Femur (tissue), 1 donor: ENCODE results near the gene WRAP73.
"Not testable (repeated sequence)": the region's sequence is repeated elsewhere in the genome, so short reads cannot be mapped to it uniquely, and the experiment has no call there.

Experiments used
- DNase-seq: peaks from one replicate; pipeline ENCODE4 v3.0.0-alpha.2; 2017

The WRAP73 gene

DNA sequence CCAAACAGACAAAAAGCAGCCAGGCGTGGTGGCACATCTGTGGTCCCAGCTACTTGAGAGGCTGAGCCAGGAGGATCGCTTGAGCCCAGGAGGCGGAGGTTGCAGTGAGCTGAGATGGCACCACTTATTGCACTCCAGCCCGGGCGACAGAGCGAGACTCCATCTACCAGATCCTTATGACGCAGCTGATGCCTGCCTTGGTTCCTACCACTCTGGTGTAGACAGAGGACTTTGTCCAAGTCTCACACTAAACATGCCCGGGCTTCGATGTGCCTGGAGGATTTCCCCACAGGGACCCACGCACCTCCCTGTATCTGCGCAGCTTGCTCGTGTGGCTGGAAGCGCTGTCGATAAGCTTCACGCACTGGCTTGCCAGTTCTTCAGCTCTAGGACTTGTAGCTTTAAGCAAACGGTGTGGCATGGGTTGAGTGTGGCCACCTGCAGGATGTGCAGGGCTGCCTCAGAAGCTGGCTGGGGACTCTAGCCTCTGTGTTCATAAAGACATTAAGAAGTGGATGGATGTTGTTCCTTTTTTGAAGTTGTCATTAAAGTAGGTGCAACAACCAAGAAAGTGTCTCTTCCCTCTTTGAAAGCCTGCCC lies 20.2 kb downstream of the WRAP73 start:
- no peak for DNase-seq

DNA sequence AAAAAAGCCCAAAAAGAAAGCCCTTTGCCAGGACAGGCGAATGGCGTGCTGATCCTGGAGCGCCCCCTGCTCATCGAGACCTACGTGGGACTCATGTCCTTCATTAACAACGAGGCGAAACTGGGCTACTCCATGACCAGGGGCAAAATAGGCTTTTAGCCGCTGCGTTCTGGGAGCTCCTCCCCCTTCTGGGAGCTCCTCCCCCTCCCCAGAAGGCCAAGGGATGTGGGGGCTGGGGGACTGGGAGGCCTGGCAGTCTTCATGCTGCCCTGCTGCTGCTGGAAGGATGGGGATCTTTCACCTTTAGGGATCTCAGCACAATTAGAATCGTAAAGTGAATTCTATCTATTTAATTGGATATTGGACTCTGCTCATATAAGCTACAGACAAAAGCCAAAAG lies 21.5 kb downstream of the WRAP73 start:
- no peak for DNase-seq

DNA sequence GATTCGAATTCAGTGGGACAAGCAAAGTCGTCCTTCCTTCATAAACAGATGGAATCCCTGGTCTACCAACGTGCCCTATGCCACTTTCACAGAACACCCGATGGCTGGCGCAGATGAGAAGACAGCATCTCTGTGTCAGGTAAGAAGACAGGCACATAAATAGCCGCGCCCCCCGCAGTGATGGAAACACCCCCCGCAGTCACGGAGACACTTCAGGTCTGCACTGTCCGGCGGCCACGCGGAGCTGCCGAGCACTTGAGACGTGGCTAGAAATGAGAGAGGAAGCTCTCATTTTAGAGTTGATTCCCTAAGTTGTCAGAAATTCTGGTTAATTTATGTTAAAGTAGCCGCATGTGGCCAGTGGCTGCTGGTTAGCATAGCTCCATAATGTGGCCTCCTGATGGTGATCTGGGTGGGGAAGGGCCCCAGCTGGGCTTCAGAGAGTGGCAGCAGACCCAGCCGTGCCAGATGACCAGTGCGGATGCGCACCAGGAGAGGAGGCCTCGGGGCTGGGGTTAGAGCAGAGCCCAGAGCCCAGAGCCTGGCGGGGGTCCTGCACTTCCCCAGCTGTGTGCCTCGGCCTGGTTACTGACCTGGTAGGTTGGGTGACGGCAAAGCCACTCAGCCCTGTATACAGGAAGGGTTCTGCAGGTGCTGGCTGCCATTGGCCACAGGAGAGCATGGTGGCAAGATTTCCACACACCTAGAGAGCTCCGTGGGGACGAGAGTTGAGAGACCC lies 22.2 kb downstream of the WRAP73 start:
- DNase-seq: no peak

DNA sequence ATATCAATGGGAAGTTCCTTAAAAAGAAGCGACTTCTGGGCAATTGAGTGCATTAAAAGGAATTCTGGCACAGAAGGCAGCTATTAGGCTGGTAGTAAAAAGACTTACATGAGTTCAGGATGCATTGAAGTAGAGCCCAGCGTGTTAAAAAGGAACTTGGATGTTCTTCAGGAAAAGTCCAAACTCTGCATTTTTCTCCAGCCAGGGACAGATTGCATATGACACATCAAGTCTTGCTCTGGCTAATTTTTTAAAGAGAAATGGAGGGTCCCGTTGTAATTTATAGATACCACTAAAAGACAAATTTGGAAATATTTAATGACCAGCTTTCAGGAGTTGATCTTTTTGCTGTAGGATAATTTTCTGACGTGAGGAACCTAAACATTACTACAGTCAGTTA lies 23.9 kb downstream of the WRAP73 start:
- no peak for DNase-seq

DNA sequence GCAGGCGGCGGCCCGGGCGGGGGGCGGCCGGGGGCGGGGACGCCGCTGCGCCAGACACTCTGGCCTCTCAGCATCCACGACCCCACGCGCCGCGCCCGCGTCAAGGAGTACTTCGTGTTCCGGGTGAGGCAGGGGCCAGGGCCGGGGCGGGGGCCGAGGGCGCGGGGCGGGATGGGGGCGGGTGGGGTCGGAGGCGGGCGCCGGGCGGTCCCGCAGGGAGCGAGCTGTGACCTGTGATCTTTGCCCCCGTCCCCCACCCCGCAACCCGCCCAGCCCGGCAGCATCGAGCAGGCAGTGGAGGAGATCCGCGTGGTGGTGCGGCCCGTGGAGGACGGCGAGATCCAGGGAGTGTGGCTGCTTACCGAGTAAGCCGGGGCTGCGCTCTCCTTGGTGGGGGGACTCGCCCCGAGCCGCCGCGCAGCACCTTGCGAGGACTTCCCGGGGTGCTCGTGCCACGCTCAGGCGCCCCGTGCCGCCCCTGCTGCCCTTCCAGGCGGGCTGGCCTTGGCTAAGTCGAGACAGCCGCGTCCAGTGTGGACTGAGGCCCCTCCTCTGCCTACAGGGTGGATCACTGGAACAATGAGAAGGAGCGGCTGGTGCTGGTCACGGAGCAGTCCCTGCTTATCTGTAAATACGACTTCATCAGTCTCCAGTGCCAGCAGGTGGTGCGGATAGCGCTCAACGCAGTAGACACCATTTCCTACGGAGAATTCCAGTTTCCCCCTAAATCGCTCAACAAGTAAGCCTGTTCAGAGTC lies 24.6 kb downstream of the WRAP73 start:
- no peak for DNase-seq

DNA sequence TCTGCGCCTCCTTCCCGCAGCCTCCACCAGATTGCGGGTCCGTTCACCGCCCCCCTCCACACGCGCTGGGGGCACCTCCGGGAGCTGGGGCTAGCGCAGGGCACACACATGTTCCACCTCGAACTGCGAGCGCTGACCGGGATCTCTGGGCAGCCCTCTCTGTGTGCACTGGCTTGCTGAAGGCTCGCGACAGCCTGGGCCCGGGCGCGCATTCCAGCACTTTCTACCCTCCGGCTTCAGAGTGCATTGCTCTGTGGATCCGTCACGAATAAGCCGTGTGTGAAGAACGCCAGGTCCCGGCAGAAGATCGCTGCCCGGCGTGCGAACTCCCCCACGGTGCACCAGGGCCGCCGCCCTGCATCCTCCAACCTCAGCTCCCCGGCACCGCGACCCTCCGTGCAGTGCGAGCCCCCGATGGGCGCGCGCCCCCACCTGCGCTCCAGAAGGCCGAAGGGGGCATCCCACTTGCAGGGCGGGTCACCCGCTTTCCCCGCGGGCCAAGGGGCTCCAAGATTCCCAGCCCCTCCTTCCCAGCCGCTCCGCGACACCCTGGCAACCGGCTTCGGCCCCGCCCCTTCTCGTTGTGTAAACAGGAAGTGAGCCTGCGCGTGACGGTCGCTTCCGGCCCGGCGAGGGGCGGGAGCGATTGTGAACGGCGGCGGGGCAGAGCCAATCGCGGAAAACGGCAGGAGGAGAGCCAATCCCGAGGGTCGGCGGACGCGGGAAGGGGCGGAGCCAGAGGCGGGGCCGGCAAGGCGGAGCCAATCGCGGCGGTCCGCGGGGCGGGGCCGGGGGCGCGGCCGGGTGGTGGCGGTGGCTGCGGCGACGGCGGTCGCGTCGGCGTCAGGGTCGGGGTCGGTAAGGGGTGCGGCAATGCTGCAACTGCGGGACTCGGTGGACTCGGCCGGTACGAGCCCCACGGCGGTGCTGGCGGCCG lies 25.4 kb downstream of the WRAP73 start, which contains the start of gene TPRG1L:
TSS of gene TPRG1L (plus strand) at position 816 of the 937 bp plus-strand sequence. CDS start at position 874, 58 bp downstream.
- DNase-seq: peak; percentile 99

DNA sequence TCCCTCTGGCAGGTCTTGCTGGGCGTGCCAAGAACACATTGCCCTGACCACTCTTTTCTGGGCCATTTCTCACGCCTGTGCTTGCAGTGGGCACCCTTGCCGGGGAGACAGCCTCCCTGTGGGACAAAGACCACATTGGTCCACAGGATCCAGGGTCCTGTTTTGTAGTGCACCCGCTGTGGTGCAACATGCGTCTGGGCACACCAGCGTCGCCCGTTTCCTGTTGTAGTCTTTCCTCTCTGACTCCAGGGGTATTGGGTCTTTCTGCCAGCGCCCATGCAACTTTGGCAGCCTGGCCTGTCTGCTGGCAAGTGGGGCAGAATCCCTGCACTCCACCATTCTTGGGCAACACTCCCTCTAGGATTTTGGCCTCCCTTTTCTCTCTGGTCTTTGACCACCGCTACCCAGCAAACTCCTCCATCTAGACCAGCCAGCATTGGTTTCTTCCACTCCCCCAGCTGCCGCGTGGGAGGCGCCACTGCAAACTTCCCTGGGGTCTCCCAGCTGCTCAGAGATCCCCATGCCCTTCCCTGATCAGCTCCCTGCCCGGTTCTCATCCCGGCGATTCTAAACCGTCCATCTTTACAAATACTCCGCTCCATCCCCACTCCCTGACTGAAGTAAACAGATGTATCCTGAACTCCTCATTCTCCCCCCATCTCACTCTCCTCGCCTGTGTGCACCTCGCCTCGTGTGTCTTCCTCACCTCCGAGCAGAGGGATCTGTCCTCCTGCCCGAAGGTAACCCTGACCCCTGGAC lies 26.3 kb downstream of the WRAP73 start:
- no peak for DNase-seq

DNA sequence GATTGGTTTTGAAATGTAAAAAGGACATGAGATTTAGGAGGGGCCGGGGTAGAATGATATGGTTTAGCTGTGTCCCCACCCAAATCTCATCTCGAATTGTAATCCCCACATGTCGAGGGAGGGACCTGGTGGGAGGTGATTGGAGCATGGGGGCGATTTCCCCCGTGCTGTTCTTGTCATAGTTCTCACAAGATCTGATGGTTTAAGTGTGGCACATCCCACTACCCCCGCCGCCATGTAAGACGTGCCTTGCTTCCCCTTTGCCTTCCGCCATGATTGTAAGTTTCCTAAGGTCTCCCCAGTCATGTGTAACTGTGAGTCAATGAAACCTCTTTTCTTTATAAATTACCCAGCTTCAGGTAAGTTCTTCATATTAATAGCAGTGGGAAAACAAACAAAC lies 27.8 kb downstream of the WRAP73 start:
- not testable (repeated sequence) for DNase-seq

DNA sequence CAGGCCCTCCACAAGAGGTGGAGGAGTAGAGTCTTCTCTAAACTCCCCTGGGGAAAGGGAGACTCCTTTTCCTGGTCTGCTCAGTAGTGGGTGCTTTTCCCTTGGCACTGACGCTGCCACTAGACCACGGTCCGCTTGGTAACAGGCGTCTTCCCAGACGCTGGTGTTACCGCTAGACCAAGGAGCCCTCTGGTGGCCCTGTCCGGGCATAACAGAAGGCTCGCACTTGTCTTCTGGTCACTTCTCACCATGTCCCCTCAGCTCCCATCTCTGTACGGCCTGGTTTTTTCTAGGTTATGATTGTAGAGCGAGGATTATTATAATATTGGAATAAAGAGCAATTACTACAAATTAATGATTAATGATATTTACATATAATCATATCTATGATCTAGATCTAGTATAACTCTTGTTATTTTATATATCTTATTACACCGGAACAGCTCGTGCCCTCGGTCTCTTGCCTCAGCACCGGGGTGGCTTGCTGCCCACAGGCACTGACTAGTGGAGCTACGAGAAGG lies 28.7 kb downstream of the WRAP73 start:
- not testable (repeated sequence) for DNase-seq

DNA sequence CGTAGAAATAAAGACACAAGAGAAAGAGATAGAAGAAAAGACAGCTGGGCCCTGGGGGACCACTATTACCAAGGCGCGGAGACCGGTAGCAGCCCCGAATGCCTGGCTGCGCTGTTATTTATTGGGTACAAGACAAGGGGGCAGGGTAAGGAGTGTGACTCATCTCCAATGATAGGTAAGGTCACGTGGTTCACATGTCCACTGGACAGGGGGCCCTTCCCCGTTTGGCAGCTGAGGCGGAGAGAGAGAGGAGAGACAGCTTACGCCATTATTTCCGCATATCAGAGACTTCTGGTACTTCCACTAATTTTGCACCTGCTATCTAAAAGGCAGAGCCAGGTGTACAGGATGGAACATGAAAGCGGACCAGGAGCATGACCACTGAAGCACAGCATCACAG lies 29.2 kb downstream of the WRAP73 start:
- DNase-seq: no peak

DNA sequence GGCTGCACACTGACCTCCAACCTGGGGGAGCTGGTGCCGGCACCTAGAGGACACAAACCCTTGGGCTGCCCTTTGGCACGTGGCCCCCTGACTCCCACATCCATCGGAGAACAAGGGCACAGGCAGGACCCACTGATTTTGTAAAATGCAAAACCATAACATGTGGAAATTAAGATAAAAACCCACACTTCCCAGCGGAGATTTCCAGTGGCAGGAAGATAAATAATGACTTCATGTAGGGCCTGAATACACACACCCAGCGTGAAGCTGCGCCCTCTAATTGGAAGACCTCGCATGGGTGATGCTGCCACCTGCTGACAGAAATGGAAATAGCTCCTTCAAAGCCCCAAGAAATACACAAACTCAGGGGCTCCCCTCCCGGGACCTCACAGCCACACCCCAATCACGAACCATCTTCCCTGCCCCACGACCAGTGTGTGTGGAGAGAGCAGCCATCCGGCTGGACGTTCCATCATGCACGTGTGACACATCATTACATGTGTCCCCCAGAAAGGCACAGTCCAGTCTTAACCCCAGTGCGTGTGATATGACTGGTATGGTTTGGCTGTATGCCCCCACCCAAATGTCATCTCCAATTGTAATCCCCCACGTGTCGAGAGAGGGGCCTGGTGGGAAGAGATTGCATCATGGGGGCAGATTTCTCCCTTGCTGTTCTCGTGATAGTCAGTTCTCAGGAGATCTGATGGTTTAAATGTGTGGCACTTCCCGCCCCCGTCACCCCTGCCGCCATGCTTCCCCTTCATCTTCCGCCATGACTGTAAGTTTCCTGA lies 30.8 kb downstream of the WRAP73 start:
- DNase-seq: peak; percentile 78

DNA sequence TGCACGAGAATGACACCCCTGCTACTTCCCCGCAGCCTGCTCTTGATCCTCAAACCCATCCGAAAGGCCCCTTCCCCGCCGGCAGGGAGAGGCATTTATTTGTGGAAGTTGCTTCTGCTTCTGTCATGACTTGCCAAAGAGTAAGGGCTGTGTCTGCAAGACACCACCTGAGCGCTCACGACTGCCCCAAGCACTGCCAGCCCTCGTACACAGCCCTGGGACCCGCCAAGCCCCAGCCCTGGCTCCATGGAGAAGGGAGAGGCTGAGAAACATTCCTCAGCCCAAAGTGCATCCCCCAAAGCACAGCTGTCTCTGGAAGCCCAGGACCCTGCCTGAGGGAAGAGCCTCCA lies 31.4 kb downstream of the WRAP73 start:
- no peak for DNase-seq

DNA sequence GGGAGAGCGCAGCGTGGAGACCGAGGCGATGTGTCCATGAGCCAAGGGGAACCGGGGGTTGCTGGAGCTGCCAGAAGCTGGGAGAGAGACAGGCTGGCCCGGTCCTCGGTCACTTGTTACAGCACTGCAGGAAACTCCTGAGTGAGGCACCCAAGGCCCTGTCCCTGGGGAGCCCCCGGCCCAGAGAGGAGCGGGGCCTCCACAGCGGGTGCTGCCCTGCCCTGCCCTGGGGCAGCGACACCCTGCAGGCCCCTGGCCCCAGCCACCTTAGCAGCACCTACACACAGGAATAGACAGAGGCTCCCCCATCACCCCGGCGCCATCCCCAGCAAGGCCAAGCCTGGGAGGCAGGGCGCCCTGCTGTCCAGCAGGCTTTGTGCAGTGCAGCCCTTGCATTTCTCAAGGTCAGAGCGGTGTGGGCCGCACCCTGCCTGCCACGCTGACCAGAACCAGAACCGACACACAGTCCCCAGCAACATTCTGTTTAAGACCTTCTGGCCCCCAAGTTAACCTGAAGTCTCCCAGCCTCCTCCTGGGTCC lies 32.0 kb downstream of the WRAP73 start:
- DNase-seq: no peak

DNA sequence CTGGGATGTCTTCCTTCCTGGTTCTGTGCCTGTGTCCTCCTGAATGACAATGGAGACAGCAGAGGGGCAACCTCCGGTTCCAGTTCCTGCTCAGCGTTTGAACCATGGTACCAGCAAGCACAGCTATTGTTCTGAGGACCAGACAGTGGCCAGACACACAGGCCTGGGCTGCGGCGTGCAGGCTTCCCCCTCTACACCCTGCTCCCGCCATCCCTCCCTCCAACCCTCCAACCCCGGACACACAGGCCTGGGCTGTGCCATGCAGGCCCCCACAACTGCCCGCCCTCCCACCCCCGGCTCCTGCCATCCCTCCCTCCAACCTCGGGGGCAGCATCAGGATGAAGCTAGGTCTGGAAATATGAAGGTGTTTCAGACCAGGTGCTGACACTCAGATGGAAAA lies 33.0 kb downstream of the WRAP73 start:
- no peak for DNase-seq

DNA sequence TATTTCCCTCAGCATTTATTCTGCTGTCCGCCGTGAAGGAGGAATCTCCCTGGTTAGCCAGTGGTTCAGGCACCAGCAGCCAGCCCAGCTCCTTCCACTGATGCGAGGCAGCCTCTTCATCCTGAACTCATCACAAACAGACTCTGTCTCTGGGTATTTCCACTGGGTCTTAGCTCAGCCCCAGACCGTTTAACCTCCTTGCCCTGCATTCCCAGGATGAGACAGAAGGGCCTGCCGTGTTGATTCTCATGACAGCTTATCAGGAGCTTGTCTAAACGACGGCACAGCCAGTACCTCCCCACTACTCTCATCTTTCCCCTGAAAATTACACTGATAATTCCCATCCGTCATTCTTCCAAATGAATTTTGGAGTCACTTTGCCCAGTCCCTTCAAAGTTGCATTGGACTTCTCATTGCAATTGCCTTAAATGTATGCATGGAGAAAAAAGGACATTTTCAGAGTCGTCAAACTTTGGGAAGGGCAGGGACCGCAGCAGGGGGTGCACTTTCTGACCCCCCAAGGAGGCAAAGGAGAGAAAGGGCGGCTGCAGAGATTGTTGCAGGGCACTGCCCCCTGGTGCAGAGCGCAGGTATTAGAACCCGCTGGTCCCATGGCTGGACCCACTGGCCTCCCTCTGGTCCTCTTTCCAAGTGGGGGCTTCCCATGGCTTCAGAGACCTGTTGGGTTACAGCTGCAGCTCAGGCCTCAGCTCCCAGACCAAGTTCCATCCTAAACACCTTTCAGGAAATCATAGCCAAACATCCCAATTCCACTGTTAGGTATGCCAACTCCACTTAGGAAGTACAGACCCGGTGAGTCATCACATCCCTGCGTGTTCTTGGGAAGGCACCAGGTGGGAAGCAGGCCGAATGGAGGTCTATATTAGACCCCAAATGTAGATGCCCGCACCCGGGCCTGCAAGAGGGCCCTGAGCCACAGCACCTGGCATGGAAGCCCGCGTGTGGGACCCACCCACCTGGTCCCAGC lies 34.9 kb downstream of the WRAP73 start:
- no peak for DNase-seq

DNA sequence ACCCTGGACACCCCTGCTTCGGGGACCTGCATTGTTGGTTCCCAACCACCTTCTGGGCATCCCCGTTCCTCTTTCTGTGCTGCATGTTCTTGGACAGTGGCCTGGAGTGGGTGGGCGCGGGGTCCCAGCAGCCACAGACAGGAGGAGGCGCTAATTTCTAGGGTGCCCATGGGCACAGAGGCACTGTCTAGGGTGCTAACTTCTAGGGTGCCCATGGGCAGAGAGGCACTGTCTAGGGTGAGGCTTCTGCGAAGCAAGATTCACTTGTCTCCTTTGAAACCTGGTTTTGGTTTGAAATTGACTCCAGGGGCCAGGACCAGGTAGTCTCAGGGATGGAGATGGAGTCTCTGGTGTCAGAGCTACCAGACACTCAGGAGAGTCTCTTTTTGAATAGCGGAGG lies 37.8 kb downstream of the WRAP73 start:
- no peak for DNase-seq

DNA sequence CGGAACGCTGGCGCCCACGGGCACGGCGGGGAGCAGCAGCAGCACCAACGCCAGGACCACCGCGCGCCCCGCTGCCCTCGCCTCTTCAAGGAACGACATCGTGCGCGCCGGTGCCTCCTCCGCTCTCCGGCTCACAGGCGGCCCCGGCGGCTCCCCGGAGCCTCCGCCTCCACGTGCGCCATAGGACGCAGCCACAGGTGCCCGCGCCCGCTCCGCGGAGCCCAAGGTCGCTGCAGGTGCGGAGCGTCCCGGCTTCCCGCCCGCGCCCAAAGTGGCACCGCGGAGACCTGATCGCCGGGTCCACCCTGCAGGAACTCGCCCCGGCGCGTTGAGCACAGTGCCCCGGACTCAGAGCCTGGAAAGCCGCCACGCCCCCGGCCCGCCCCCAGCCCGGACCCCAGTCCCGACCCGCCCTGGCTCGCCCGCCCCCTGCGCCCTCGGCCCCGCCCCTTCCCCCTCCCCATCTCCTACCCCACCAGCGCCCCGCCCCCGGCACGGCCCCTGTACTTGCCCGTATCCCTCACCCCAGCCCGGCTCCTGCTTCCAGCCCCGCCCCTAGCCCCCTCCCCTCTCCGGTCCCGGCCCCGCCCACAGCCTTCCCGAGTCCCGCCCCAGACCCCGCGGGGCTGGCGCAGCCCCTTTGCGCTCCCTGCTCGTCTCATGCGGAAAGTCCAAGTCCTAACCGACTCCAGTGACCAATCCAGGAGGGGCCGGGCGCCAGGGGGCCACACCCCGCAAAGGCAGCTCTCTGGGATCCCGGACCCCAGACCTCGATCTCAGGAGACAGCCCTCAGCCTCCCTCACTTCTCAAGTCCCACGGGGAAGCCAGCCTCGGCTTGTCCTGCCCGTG lies 38.5 kb downstream of the WRAP73 start, which contains the start of gene MEGF6:
TSS of gene MEGF6 (minus strand) at position 339 of the 850 bp plus-strand sequence. CDS start at position 99, 240 bp downstream.
- peak; percentile 90 for DNase-seq

DNA sequence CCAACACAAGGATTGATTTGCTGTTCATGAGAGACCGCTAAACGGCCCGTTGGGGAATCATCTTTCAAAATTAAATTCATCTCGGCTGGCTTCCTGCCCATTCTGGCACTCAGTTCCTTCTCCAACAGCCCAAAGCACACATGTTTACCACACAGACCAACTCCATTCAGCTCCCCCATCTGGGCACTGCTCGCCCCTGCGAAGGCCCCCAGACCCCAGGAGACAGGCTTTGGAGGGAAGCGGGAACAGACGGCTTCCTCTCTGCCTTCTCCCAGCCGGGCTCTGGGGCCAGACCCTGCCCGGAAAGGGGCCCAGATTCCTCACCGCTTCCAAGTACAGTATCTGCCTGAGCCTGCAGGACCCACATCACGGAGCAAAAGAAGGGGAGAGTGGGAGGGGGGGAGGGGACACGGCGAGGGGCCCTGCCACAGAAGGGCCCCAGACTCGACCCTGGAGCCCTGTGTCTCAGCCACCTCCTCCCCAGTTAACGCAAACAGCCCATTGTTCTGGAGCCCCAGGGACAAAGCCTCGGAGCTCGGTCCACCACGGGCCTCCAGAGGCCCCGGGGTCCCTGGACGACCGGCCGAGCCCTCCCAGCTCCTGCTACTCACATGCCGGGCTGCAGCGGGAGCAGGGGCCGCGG lies 39.3 kb downstream of the WRAP73 start:
- DNase-seq: peak; percentile 67
